Measurements from ENCODE around the gene PRKCH. TPM values are rescaled to one million over a fixed set of nuclear protein-coding genes. Genes with fewer than 3 reads are reported as not detected.

The PRKCH gene
- total RNA-seq, 1 experiment from 2014 or later: 5.2 TPM

DNA sequence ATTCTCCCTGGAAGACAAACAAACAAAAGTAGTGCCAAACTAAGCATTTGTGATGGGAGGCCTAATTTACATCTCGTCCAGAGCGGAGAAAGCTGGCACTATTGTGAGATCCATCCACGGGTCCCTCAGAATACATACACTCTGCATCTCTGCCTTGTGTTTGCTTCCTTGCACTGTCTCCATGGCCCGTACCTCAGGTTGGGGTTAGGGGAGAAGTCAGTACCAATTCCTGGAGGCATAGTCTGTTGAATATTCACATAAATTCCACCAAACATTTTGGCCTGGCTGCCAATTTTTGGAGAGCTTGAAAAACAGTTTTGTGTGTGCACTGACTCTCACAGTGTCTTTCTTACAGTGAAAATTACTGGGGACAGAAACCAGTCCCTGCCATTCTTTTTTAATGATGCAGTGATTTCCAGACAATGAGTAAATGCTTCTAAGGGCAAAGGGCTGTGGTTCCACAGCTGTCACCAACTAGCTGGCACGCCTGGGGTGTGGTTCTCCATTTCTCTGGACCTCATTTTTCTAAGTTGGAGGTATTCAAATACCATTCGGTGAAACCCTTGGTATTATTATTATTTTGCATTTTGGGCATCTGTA, 254.3 kb downstream of the PRKCH start:
- WGBS (ENCODE audit: extremely low coverage, insufficient read length, low lambda C conversion rate): no CpG with 5 or more reads among the region's 6 CpGs
- Histone ChIP-seq H4K91ac (ENCODE audit: insufficient read length, low read depth, low read length) (no peak overlapping the region), H4K5ac (ENCODE audit: insufficient read length, low read depth, low read length) (no peak overlapping the region), H4K20me1 (ENCODE audit: control insufficient read depth, insufficient read depth, insufficient read length) (no peaks in the 10 kb centered on the region), H2BK120ac (ENCODE audit: low read depth, low read length, poor library complexity, severe bottlenecking) (no peak overlapping the region), H3K18ac (ENCODE audit: insufficient read length, low read depth, low read length) (no peak overlapping the region), H3K23ac (ENCODE audit: insufficient read length, low read depth, low read length) (no peak overlapping the region), H3K4me2 (ENCODE audit: insufficient read depth, insufficient read length, low read length) (no peak overlapping the region), H2BK12ac (ENCODE audit: insufficient read length, low read depth, low read length) (no peak overlapping the region), H2BK5ac (ENCODE audit: insufficient read length, low read length) (no peak overlapping the region), H3K27me3 (ENCODE audit: insufficient read depth, low read length) (no peaks in the 10 kb centered on the region), H3K4ac (ENCODE audit: low read depth, low read length) (no peak overlapping the region), H3K79me1 (ENCODE audit: insufficient read depth, low read depth, low read length, poor library complexity, severe bottlenecking) (no peaks in the 10 kb centered on the region), H3K14ac (ENCODE audit: insufficient read depth, low read length) (no peak overlapping the region), H2AK5ac (ENCODE audit: insufficient read length, low read length) (no peak overlapping the region), H3K4me1 (ENCODE audit: insufficient read depth, low read length) (no peaks in the 10 kb centered on the region), H2BK20ac (ENCODE audit: low read depth, low read length, poor library complexity, severe bottlenecking) (no peak overlapping the region), H3K27ac (ENCODE audit: insufficient read length, low read depth, low read length) (no peak overlapping the region), H3K23me2 (ENCODE audit: insufficient read length, low read depth, low read length, poor library complexity, severe bottlenecking) (no peaks in the 10 kb centered on the region), H3K79me2 (ENCODE audit: insufficient read depth, low read length) (no peaks in the 10 kb centered on the region), H3K9me3 (ENCODE audit: control insufficient read depth, low read depth, low read length) (no peaks in the 10 kb centered on the region), H4K8ac (replicated peaks; ENCODE audit: insufficient read length, low read depth, low read length) (no peak overlapping the region), H3T11ph (ENCODE audit: low read length) (no peak overlapping the region), H2AFZ (ENCODE audit: low read length) (no peak overlapping the region), H3K56ac (ENCODE audit: insufficient read length, low read depth, low read length) (no peak overlapping the region), H2BK15ac (ENCODE audit: low read depth, low read length) (no peak overlapping the region), H3K9ac (ENCODE audit: extremely low read depth, insufficient read length, low read length) (no peak overlapping the region)
- Mint-ChIP-seq H3K27me3 (ENCODE audit: low read depth) (peaks cover 6% of the 10 kb centered on the region), H3K36me3 (ENCODE audit: insufficient read depth in 1 of 3, low read depth in 3 of 3) (no peaks in the 10 kb centered on the region), H3K4me1 (peaks cover 4 to 18% of the 10 kb centered on the region in 2 experiments; a peak in 3 of 4 replicates), H3K9me3 (no peaks in the 10 kb centered on the region), H3K4me3 (no peak overlapping the region), H3K27ac (no peak overlapping the region)
- DNase-seq: no peak
- TF ChIP-seq CTCF (conservative IDR thresholded peaks at IDR 0.05): no peak
